Activated CD4-positive, alpha-beta T cell treated with anti-CD3 and anti-CD28 coated beads, Interleukin-2, amount 10 ng/mL, durations not matched to agents 7 days and 5 days (primary cell): ENCODE data around the gene TMEM245. TPM values are rescaled to one million over a fixed set of nuclear protein-coding genes. Genes with fewer than 3 reads are reported as not detected.
"Not testable (repeated sequence)": the region's sequence is repeated elsewhere in the genome, so short reads cannot be mapped to it uniquely, and the experiment has no call there.

ENCODE experiments used
- CTCF ChIA-PET: fragments of 350-600 bp; sonication (Branson Sonifier 250); formaldehyde crosslinking; loops from one replicate; lab custom pipeline; 2021; ENCODE audit warnings: antibody characterized with exemption; lab: Charles Lee
- POLR2A ChIA-PET: fragments of 350-600 bp; sonication (Branson Sonifier 250); formaldehyde crosslinking; loops from one replicate; lab custom pipeline; 2021; ENCODE audit warnings: antibody characterized with exemption; lab: Charles Lee
- DNase-seq: peaks from one replicate; pipeline ENCODE4 v3.0.0-alpha.2; 2020
- H3K27ac Mint-ChIP-seq: one replicate; pipeline ENCODE4 v1.8.0; 2021; ENCODE audit warnings: mild to moderate bottlenecking, moderate library complexity, mixed read lengths
- H3K27me3 Mint-ChIP-seq: one replicate; pipeline ENCODE4 v1.8.0; 2021; ENCODE audit warnings: mixed read lengths
- H3K36me3 Mint-ChIP-seq: one replicate; pipeline ENCODE4 v1.8.0; 2021; ENCODE audit warnings: low read depth, mixed read lengths
- H3K4me1 Mint-ChIP-seq: one replicate; pipeline ENCODE4 v1.8.0; 2021; ENCODE audit warnings: mixed read lengths
- H3K4me3 Mint-ChIP-seq: one replicate; pipeline ENCODE4 v1.8.0; 2021; ENCODE audit warnings: mild to moderate bottlenecking, moderate library complexity, mixed read lengths
- H3K9me3 Mint-ChIP-seq: one replicate; pipeline ENCODE4 v1.8.0; 2021; ENCODE audit warnings: mixed read lengths
- total RNA-seq, 2 experiments: library from RNA; stranded (reverse); gene quantifications; one replicate each; pipeline ENCODE4 v1.2.3, GENCODE V29; 2021

The TMEM245 gene
- total RNA-seq, 2 experiments from 2014 or later: 30.6 to 34.7 TPM

- ChIA-PET POLR2A (no interaction called here), CTCF (interaction anchor here (2.2 kb wide), 1 partner anchor 32 kb away, joined by 5 read pairs; no protein-coding TSS in a partner anchor)
Observed at GRCh38 chr9:109068764-109069163, 51.0 kb downstream of the TMEM245 start.

GRCh38 chr9:109064963-109065702 lies 54.6 kb downstream of the TMEM245 start:
- H3K4me3 Mint-ChIP-seq: no peak overlapping the region
- no peak for DNase-seq
- H3K27ac Mint-ChIP-seq: no peak overlapping the region
- H3K27me3 Mint-ChIP-seq: no peaks in the 10 kb centered on the region
- CTCF ChIA-PET: interaction anchor here (0.6 kb wide), 1 partner anchor 10 kb away, joined by 5 read pairs; no protein-coding TSS in a partner anchor
- POLR2A ChIA-PET: no interaction called here
- H3K36me3 Mint-ChIP-seq: peaks cover 28% of the 10 kb centered on the region
- H3K9me3 Mint-ChIP-seq: no peaks in the 10 kb centered on the region
- peaks cover 3% of the 10 kb centered on the region for H3K4me1 Mint-ChIP-seq

More at GRCh38 chr9:109068764-109069163, 51.0 kb downstream of the TMEM245 start:
- Mint-ChIP-seq H3K36me3 (peaks cover 28% of the 10 kb centered on the region), H3K27ac (no peak overlapping the region), H3K9me3 (no peaks in the 10 kb centered on the region), H3K27me3 (no peaks in the 10 kb centered on the region), H3K4me1 (no peaks in the 10 kb centered on the region), H3K4me3 (no peak overlapping the region)
- DNase-seq: no peak

GRCh38 chr9:109063760-109064159 lies 56.0 kb downstream of the TMEM245 start:
- no peak for DNase-seq
- Mint-ChIP-seq H3K4me1 (peaks cover 3% of the 10 kb centered on the region), H3K36me3 (peaks cover 37% of the 10 kb centered on the region), H3K27ac (peak overlapping the region; percentile 15), H3K4me3 (no peak overlapping the region), H3K27me3 (no peaks in the 10 kb centered on the region), H3K9me3 (no peaks in the 10 kb centered on the region)
- CTCF ChIA-PET: interaction anchor here (0.9 to 1.5 kb wide), 2 partner anchors 31 to 56 kb away, joined by 3 read pairs; no protein-coding TSS in a partner anchor
- POLR2A ChIA-PET: no interaction called here

GRCh38 chr9:109062543-109062942 lies 57.2 kb downstream of the TMEM245 start:
- peaks cover 3% of the 10 kb centered on the region for H3K4me1 Mint-ChIP-seq
- H3K9me3 Mint-ChIP-seq: no peaks in the 10 kb centered on the region
- ChIA-PET POLR2A (no interaction called here), CTCF (interaction anchor here (0.9 kb wide), 1 partner anchor 55 kb away, joined by 3 read pairs; no protein-coding TSS in a partner anchor)
- no peak for DNase-seq
- peaks cover 35% of the 10 kb centered on the region for H3K36me3 Mint-ChIP-seq
- no peak overlapping the region for H3K27ac Mint-ChIP-seq
- no peak overlapping the region for H3K4me3 Mint-ChIP-seq
- no peaks in the 10 kb centered on the region for H3K27me3 Mint-ChIP-seq

- H3K4me3 Mint-ChIP-seq: no peak overlapping the region
- no peaks in the 10 kb centered on the region for H3K9me3 Mint-ChIP-seq
- no peak overlapping the region for H3K27ac Mint-ChIP-seq
- ChIA-PET POLR2A (no interaction called here), CTCF (no interaction called here)
- peaks cover 5% of the 10 kb centered on the region for H3K4me1 Mint-ChIP-seq
- peaks cover 46% of the 10 kb centered on the region for H3K36me3 Mint-ChIP-seq
- DNase-seq: no peak
- no peaks in the 10 kb centered on the region for H3K27me3 Mint-ChIP-seq
Observed at GRCh38 chr9:109060191-109060590, 59.6 kb downstream of the TMEM245 start.

- POLR2A ChIA-PET, H3K9me3 Mint-ChIP-seq, H3K4me1 Mint-ChIP-seq, H3K27ac Mint-ChIP-seq, H3K4me3 Mint-ChIP-seq, H3K27me3 Mint-ChIP-seq, DNase-seq: not testable (repeated sequence)
- peaks cover 69% of the 10 kb centered on the region for H3K36me3 Mint-ChIP-seq
- CTCF ChIA-PET: interaction anchor here (1.4 kb wide), 1 partner anchor 35 kb away, joined by 3 read pairs; no protein-coding TSS in a partner anchor
Observed at GRCh38 chr9:109053121-109053520, 66.6 kb downstream of the TMEM245 start.

- H3K4me1 Mint-ChIP-seq: peaks cover 3% of the 10 kb centered on the region
- H3K27ac Mint-ChIP-seq: no peak overlapping the region
- ChIA-PET POLR2A (no interaction called here), CTCF (no interaction called here)
- H3K27me3 Mint-ChIP-seq: no peaks in the 10 kb centered on the region
- DNase-seq: no peak
- no peak overlapping the region for H3K4me3 Mint-ChIP-seq
- H3K9me3 Mint-ChIP-seq: no peaks in the 10 kb centered on the region
- peaks cover 75% of the 10 kb centered on the region for H3K36me3 Mint-ChIP-seq
Observed at GRCh38 chr9:109052416-109052815, 67.3 kb downstream of the TMEM245 start.

- Mint-ChIP-seq H3K36me3 (peaks cover 75% of the 10 kb centered on the region), H3K4me1 (peaks cover 4% of the 10 kb centered on the region), H3K4me3 (no peak overlapping the region), H3K27me3 (no peaks in the 10 kb centered on the region), H3K9me3 (no peaks in the 10 kb centered on the region), H3K27ac (no peak overlapping the region)
- POLR2A ChIA-PET: no interaction called here
- DNase-seq: no peak
- CTCF ChIA-PET: no interaction called here
Observed at GRCh38 chr9:109051733-109052132, 68.0 kb downstream of the TMEM245 start.

GRCh38 chr9:109050444-109050843 lies 69.3 kb downstream of the TMEM245 start:
- ChIA-PET CTCF (interaction anchor here (1.0 kb wide), 1 partner anchor 31 kb away, joined by 3 read pairs; no protein-coding TSS in a partner anchor), POLR2A (no interaction called here)
- H3K4me1 Mint-ChIP-seq: peaks cover 10% of the 10 kb centered on the region
- peaks cover 77% of the 10 kb centered on the region for H3K36me3 Mint-ChIP-seq
- H3K4me3 Mint-ChIP-seq: no peak overlapping the region
- H3K27me3 Mint-ChIP-seq: no peaks in the 10 kb centered on the region
- no peak overlapping the region for H3K27ac Mint-ChIP-seq
- no peak for DNase-seq
- no peaks in the 10 kb centered on the region for H3K9me3 Mint-ChIP-seq

- ChIA-PET POLR2A (no interaction called here), CTCF (interaction anchor here (0.6 to 1.0 kb wide), 4 partner anchors 11 to 1741 kb away, joined by 3 to 4 read pairs (median 3); no protein-coding TSS in a partner anchor)
- Mint-ChIP-seq H3K9me3 (no peaks in the 10 kb centered on the region), H3K4me3 (no peak overlapping the region), H3K4me1 (peaks cover 9% of the 10 kb centered on the region), H3K27ac (no peak overlapping the region), H3K36me3 (peaks cover 75% of the 10 kb centered on the region), H3K27me3 (no peaks in the 10 kb centered on the region)
- no peak for DNase-seq
Observed at GRCh38 chr9:109048822-109049221, 70.9 kb downstream of the TMEM245 start.

GRCh38 chr9:109047259-109047658 lies 72.5 kb downstream of the TMEM245 start:
- no peak overlapping the region for H3K4me3 Mint-ChIP-seq
- H3K4me1 Mint-ChIP-seq: peaks cover 9% of the 10 kb centered on the region
- no peak overlapping the region for H3K27ac Mint-ChIP-seq
- H3K36me3 Mint-ChIP-seq: peaks cover 74% of the 10 kb centered on the region
- DNase-seq: no peak
- no peaks in the 10 kb centered on the region for H3K9me3 Mint-ChIP-seq
- ChIA-PET CTCF (interaction anchor here (1.1 kb wide), 1 partner anchor 40 kb away, joined by 3 read pairs; no protein-coding TSS in a partner anchor), POLR2A (no interaction called here)
- no peaks in the 10 kb centered on the region for H3K27me3 Mint-ChIP-seq

GRCh38 chr9:109046346-109046745 lies 73.4 kb downstream of the TMEM245 start:
- H3K4me3 Mint-ChIP-seq: no peak overlapping the region
- peaks cover 9% of the 10 kb centered on the region for H3K4me1 Mint-ChIP-seq
- no peaks in the 10 kb centered on the region for H3K27me3 Mint-ChIP-seq
- no peak overlapping the region for H3K27ac Mint-ChIP-seq
- no peaks in the 10 kb centered on the region for H3K9me3 Mint-ChIP-seq
- DNase-seq: no peak
- ChIA-PET POLR2A (no interaction called here), CTCF (interaction anchor here (1.1 kb wide), 1 partner anchor 41 kb away, joined by 3 read pairs; no protein-coding TSS in a partner anchor)
- H3K36me3 Mint-ChIP-seq: peaks cover 65% of the 10 kb centered on the region

- no peak for DNase-seq
- no peaks in the 10 kb centered on the region for H3K9me3 Mint-ChIP-seq
- no peaks in the 10 kb centered on the region for H3K27me3 Mint-ChIP-seq
- ChIA-PET CTCF (interaction anchor here (1.1 kb wide), 1 partner anchor 368 kb away, joined by 3 read pairs; no protein-coding TSS in a partner anchor), POLR2A (no interaction called here)
- peaks cover 64% of the 10 kb centered on the region for H3K36me3 Mint-ChIP-seq
- H3K27ac Mint-ChIP-seq: no peak overlapping the region
- H3K4me1 Mint-ChIP-seq: peaks cover 10% of the 10 kb centered on the region
- no peak overlapping the region for H3K4me3 Mint-ChIP-seq
Observed at GRCh38 chr9:109043578-109043977, 76.2 kb downstream of the TMEM245 start.
